Measurements from ENCODE around the gene ATP6V1F. TPM values are rescaled to one million over a fixed set of nuclear protein-coding genes. Genes with fewer than 3 reads are reported as not detected.

ATP6V1F gene
- total RNA-seq, 1 experiment from 2014 or later: 149 TPM

- intact Hi-C loops (cut with micrococcal nuclease): no loop called here
- no peak for DNase-seq (ENCODE audit: low read depth, low spot score)
- ChIA-PET POLR2A (no interaction called here), CTCF (interaction anchor here (1.2 kb wide), 2 partner anchors 23 to 206 kb away, joined by 3 read pairs; partner anchors contain the start of gene ATP6V1F), RAD21 (ENCODE audit: low non-redundant PET in 1 of 2, low total read pairs in 2 of 2, uncharacterized antibody in 2 of 2, unreplicated experiment in 2 of 2) (no interaction called here)
- Histone ChIP-seq H3K36me3 (ENCODE audit: control insufficient read depth in 1 of 2, insufficient read depth in 2 of 2, low read length in 2 of 2) (no peaks in the 10 kb centered on the region), H3K4me2 (ENCODE audit: low read length) (no peak overlapping the region), H3K27me3 (ENCODE audit: insufficient read depth, low read length) (no peaks in the 10 kb centered on the region), H4K20me1 (ENCODE audit: insufficient read depth) (no peaks in the 10 kb centered on the region), H3K27ac (ENCODE audit: low read depth, low read length) (no peak overlapping the region), H3K9me2 (ENCODE audit: insufficient read depth) (no peaks in the 10 kb centered on the region), H3K4me1 (ENCODE audit: control insufficient read depth in 1 of 2, insufficient read depth in 2 of 2, low read length in 2 of 2) (peaks cover 6 to 32% of the 10 kb centered on the region in 2 experiments; a peak in 3 of 4 replicates), H3K79me2 (ENCODE audit: insufficient read depth, low read length) (no peaks in the 10 kb centered on the region), H3K4me3 (replicated peaks in 1 of 2; ENCODE audit: low read depth in 1 of 2, low read length in 2 of 2) (no peak overlapping the region), H2AFZ (ENCODE audit: low read depth, low read length, poor library complexity, severe bottlenecking) (no peak overlapping the region), H3K9me3 (ENCODE audit: control insufficient read depth in 1 of 2, insufficient read depth in 1 of 2, low read depth in 1 of 2, low read length in 2 of 2) (no peaks in the 10 kb centered on the region), H3K9ac (ENCODE audit: low read length) (no peak overlapping the region)
- no peak for ATAC-seq
- no TSS peak for BruUV-seq (replicated peaks)
- no peak for TF ChIP-seq ZFX (IDR thresholded peaks at IDR 0.05)
- TF ChIP-seq CEBPB (IDR thresholded peaks at IDR 0.05; ENCODE audit: low read depth): no peak
- no peak for TF ChIP-seq CBX3 (IDR thresholded peaks at IDR 0.05; ENCODE audit: low read depth)
Measured at GRCh38 chr7:128885370-128886187, 22.9 kb downstream of the ATP6V1F start.

GRCh38 chr7:128886391-128887168 lies 23.9 kb downstream of the ATP6V1F start:
- Histone ChIP-seq H3K9me2 (ENCODE audit: insufficient read depth) (no peaks in the 10 kb centered on the region), H2AFZ (ENCODE audit: low read depth, low read length, poor library complexity, severe bottlenecking) (no peak overlapping the region), H3K4me2 (ENCODE audit: low read length) (no peak overlapping the region), H3K9ac (ENCODE audit: low read length) (no peak overlapping the region), H4K20me1 (ENCODE audit: insufficient read depth) (no peaks in the 10 kb centered on the region), H3K4me1 (ENCODE audit: control insufficient read depth in 1 of 2, insufficient read depth in 2 of 2, low read length in 2 of 2) (peaks cover 9 to 41% of the 10 kb centered on the region in 2 experiments), H3K9me3 (ENCODE audit: control insufficient read depth in 1 of 2, insufficient read depth in 1 of 2, low read depth in 1 of 2, low read length in 2 of 2) (no peaks in the 10 kb centered on the region), H3K27ac (ENCODE audit: low read depth, low read length) (no peak overlapping the region), H3K4me3 (replicated peaks in 1 of 2; ENCODE audit: low read depth in 1 of 2, low read length in 2 of 2) (no peak overlapping the region), H3K36me3 (ENCODE audit: control insufficient read depth in 1 of 2, insufficient read depth in 2 of 2, low read length in 2 of 2) (no peaks in the 10 kb centered on the region), H3K27me3 (ENCODE audit: insufficient read depth, low read length) (no peaks in the 10 kb centered on the region), H3K79me2 (ENCODE audit: insufficient read depth, low read length) (no peaks in the 10 kb centered on the region)
- no TSS peak for BruUV-seq (replicated peaks)
- POLR2A ChIA-PET: no interaction called here
- no peak for DNase-seq (ENCODE audit: low read depth, low spot score)
- CTCF ChIA-PET: interaction anchor here (1.2 kb wide), 1 partner anchor 205 kb away, joined by 3 read pairs; no protein-coding TSS in a partner anchor
- no peak for ATAC-seq
- intact Hi-C loops (cut with micrococcal nuclease): no loop called here
- RAD21 ChIA-PET (ENCODE audit: low non-redundant PET in 1 of 2, low total read pairs in 2 of 2, uncharacterized antibody in 2 of 2, unreplicated experiment in 2 of 2): no interaction called here
- TF ChIP-seq POLR2AphosphoS5 (IDR thresholded peaks at IDR 0.05; ENCODE audit: low read depth, low read length) (no peak), EGR1 (IDR thresholded peaks at IDR 0.05; ENCODE audit: low read depth) (no peak), MAX (IDR thresholded peaks at IDR 0.05) (no peak), POLR2A (IDR thresholded peaks at IDR 0.05; ENCODE audit: borderline replicate concordance, extremely low read depth, insufficient read depth, insufficient read length) (no peak), ATF3 (IDR thresholded peaks at IDR 0.05) (no peak), CEBPB (IDR thresholded peaks at IDR 0.05; ENCODE audit: low read depth) (no peak), CTCF (IDR thresholded peaks at IDR 0.05 in 2 of 3, conservative IDR thresholded peaks at IDR 0.05 in 1 of 3; ENCODE audit: borderline replicate concordance in 1 of 3, insufficient read depth in 1 of 3, low read depth in 2 of 3, low read length in 2 of 3) (no peak), SP1 (IDR thresholded peaks at IDR 0.05; ENCODE audit: low read depth) (no peak), ZNF274 (IDR thresholded peaks at IDR 0.05; ENCODE audit: low read depth, low read length) (no peak), SIN3A (IDR thresholded peaks at IDR 0.05; ENCODE audit: low read depth) (no peak), REST (IDR thresholded peaks at IDR 0.05; ENCODE audit: low read depth) (no peak)
